Left cardiac atrium (tissue), 4 donors: Measurements from ENCODE around the gene SH3RF1. TPM values are rescaled to one million over a fixed set of nuclear protein-coding genes. Genes with fewer than 3 reads are reported as not detected.
"Not testable (repeated sequence)": the region's sequence is repeated elsewhere in the genome, so short reads cannot be mapped to it uniquely, and the experiment has no call there.

ENCODE experiments used
- ATAC-seq, 2 donors: fragments of 200-7000 bp; cut with Tn5 transposase; one replicate each; pipeline ENCODE4 v1.9.1; 2020; ENCODE audit warnings: mild to moderate bottlenecking in 2 of 2, moderate library complexity in 2 of 2
- DNase-seq: peaks from one replicate; pipeline ENCODE4 v3.0.0-alpha.2; 2020
- intact Hi-C, 2 donors: fragments of 100-400 bp; cut with DNase I; formaldehyde crosslinking; loops; one replicate each; pipeline versions ENCODE4 v1.14.1 to v1.15.1; 2022 to 2023
- total RNA-seq, 2 donors: library from RNA; stranded (reverse); fragmentation: NEBNext Ultra II Directional; extraction: Animal tissue kit (Norgen Biotek cat#: 25700); gene quantifications; one replicate each; pipeline ENCODE4 v1.2.1, GENCODE V29; 2021
- donor health status: DM: no; HTN: yes; CAD: no.
- donor health status: DM: no; HTN: yes; CAD: no; lungs with severe emphysema.
- donor health status: DM: yes; HTN: yes; CAD: no.
- donor health status: Dilated cardiomyopathy.

The SH3RF1 gene
- total RNA-seq, 2 donors from 2014 or later: 8.7 to 12.8 TPM

GRCh38 chr4:169185133-169185956 is 85.4 kb downstream of the SH3RF1 start:
- intact Hi-C loops: no loop called here
- ATAC-seq: peak; percentile 44 to 64
- DNase-seq: no peak

- no peak for DNase-seq
- no peak for ATAC-seq
- intact Hi-C loops: no loop called here
Measured at GRCh38 chr4:169184686-169185085, 86.1 kb downstream of the SH3RF1 start.

DNA sequence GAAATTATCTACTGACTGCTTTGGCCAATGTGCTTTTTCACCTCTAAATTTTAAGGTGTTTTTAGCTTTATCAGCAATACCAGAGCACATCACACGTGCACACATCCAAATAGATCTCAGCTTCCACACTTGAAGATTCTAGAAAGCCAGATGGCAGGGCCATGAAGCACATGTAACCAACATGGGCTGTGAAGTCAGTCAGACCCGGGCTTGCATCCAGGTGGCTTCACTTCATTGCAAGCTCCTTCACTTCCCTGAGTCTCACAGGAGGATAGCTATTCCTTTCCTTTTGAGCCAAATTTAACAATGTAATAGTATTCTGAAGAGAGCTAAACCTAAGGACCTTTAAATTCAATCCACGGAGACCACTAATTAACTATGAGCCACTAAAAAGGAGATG is 86.5 kb downstream of the SH3RF1 start:
- no peak for DNase-seq
- ATAC-seq: no peak
- intact Hi-C loops: no loop called here

- no peak for DNase-seq
- intact Hi-C loops: no loop called here
- no peak for ATAC-seq
Measured at GRCh38 chr4:169183581-169183980, 87.2 kb downstream of the SH3RF1 start.

DNA sequence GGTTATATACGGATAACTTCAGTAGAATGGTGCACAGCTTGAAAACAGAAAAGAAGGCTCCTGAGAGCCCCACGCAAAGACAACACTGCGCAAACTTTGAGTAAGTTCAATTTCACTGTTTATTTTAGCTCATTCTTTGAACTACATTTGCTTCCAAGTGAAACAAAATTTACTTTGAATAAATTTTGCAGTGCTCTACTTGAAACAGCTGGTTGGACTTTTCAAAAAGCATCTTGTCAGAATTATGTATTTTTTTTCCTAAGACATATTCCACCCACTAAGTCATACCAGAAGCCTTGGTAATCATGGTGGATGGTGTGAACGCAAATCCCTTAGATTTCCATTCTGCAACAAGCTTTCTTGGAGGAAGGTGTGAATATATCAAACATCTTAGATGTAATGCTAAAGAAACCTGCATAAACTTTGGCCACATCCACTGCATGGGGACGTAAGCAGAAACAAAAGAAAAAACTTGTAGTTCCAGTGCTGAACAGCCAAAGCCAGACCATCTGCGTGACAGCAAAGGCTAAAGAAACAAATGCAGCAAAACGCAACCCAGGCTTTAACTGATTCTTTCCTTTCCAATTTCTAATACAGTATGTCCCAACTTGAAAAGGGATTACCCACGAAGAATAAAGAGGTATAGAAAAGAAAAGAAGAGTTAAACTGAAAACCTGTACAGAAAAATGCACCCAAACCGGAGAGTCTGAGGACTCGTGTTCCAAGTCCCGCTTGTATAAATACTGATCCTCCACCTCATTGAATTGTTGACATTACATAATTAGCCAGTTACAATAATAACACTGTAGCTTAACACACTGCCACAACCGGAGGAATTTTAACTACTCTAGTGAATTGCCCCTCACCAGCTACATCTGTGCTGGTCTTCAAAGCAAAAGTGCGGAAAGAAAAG is 90.9 kb downstream of the SH3RF1 start:
- ATAC-seq: peak in 1 of 2 donors; percentile 52

DNA sequence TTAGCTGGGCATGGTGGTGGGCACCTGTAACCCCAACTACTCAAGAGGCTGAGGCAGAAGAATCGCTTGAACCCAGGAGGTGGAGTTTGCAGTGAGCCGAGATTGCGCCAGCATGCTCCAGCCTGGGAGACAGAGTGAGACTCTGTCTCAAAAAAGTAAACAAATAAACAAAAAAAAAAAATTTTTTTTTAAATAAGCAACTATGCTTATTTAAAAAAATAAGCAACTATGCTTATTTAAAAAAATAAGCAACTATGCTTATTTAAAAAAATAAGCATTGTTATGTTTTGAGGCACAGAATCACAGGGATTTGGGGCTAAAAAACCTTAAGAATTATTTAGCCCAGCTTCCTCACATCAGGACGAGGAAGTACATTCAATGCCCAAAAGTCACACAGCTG is 92.7 kb downstream of the SH3RF1 start:
- intact Hi-C loops, DNase-seq, ATAC-seq: not testable (repeated sequence)

More for the DNA sequence above, 90.9 kb downstream of the SH3RF1 start:
- DNase-seq: no peak
- intact Hi-C loops: no loop called here

DNA sequence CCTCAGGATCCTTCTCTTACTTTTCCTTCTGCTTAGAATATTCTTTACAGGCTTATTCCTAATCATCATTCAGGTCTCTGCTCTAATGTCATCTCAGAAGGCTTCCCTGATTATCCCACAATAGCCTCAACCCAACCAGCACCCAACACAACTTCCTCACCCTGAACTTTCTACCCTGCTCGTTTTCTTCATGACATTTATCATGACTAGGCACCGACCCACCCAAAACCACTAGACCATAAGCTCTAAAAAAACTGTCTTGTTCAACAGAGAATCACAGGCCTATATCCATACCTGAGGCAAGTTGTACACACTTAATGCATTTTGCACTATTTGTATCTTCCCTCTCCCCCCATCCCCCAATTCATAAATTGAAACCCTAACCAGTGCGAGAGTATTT is 95.3 kb downstream of the SH3RF1 start:
- DNase-seq (no peak), ATAC-seq (no peak)
- intact Hi-C loops: no loop called here

DNA sequence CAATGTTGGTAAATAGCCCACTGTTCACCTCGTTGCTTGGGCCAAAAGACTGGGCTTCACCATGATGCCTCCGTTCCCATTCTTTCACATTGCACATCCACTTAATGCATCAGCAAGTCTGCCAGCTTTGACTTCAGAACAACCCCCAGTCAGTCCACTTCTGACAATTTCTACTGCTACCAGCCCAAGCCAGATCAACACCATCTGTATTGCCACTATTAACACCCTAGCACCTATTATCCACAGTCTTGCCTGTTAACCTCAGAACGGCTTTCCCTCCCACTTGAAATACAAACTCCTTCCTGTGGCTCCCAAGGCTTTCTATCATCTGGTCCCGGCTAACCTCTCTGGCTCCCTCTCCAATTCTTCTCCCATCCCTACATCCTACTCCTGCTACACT is 95.7 kb downstream of the SH3RF1 start:
- intact Hi-C loops: no loop called here
- ATAC-seq (no peak), DNase-seq (no peak)

DNA sequence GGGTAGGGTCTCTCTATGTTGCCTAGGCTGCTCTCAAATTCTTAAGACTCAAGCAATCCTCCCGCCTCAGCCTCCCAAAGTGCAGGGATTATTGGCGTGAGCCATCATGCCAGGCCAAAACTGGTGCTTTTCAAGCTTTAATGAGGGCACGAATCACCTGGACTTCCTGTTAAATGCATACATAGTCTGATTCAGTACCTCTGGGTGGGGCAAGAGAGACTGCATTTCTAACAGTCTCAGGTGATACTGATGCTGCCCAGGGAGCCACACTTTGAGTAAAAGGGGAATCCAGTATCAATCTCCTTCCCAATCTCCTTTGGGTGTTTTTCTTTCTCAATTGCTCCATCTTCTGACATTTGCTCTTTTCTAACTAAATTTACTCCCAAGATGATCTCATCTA is 96.5 kb downstream of the SH3RF1 start:
- ATAC-seq: no peak
- intact Hi-C loops: no loop called here
- no peak for DNase-seq

- intact Hi-C loops: no loop called here
- ATAC-seq (no peak), DNase-seq (no peak)
Measured at GRCh38 chr4:169167957-169168858, 102.5 kb downstream of the SH3RF1 start.

GRCh38 chr4:169164669-169165415 is 105.9 kb downstream of the SH3RF1 start:
- DNase-seq: no peak
- ATAC-seq: no peak
- intact Hi-C loops: no loop called here

GRCh38 chr4:169163947-169164668 is 106.6 kb downstream of the SH3RF1 start:
- intact Hi-C loops: no loop called here
- ATAC-seq: no peak
- DNase-seq: no peak

DNA sequence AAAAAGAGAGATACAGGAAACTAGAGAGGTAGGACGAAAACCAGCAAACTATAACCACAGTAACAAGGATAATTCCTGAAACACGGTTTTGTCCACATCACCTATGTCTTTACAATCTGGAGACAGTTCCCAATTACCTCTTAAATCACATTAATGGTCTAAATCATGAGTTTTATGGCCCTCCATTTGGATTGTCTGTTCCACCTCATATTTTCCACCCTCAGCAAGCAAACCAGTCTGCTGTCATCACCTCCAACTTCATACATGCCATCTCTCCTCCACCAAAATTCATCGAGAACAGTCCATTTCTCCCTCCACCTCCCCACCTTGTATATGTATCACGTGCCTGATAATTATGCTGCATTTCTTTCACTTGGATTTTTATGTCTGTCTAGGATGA is 107.3 kb downstream of the SH3RF1 start:
- intact Hi-C loops: no loop called here
- no peak for DNase-seq

GRCh38 chr4:169160825-169161224 is 109.9 kb downstream of the SH3RF1 start:
- ATAC-seq: peak; percentile 30 to 67
- no peak for DNase-seq
- intact Hi-C loops: no loop called here

More for the DNA sequence above, 107.3 kb downstream of the SH3RF1 start:
- ATAC-seq: no peak

GRCh38 chr4:169159624-169160171 is 111.1 kb downstream of the SH3RF1 start:
- DNase-seq: no peak
- intact Hi-C loops: no loop called here
- no peak for ATAC-seq

GRCh38 chr4:169158861-169159260 is 111.9 kb downstream of the SH3RF1 start:
- DNase-seq (no peak), ATAC-seq (no peak)
- intact Hi-C loops: no loop called here

GRCh38 chr4:169158046-169158445 is 112.7 kb downstream of the SH3RF1 start:
- ATAC-seq (no peak), DNase-seq (no peak)
- intact Hi-C loops: no loop called here

- ATAC-seq (no peak), DNase-seq (no peak)
- intact Hi-C loops: no loop called here
Measured at GRCh38 chr4:169156392-169156791, 114.4 kb downstream of the SH3RF1 start.
